ENCODE measurements around the gene SCGB1D4.

DNA sequence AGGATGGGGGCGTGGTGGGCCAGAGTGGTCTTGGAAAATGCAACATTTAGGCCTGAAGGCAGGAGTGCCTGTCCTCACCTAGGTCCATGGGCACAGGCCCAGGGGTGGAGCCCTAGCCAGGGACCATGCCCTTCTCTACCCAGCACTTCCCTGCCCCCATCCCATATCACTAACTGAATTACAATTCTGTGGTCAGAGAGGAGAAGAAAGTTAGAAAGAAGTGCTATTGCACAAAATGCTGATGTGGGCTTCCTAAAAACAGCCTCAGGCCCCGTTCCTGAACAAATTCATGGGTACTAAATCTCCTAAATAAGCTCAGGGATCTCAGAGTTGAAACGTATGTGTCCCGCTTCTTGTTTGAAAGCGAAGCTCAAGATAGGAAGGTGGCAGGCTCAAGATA, 34.9 kb upstream of the SCGB1D4 start:
- TF ChIP-seq, protein P1, sequence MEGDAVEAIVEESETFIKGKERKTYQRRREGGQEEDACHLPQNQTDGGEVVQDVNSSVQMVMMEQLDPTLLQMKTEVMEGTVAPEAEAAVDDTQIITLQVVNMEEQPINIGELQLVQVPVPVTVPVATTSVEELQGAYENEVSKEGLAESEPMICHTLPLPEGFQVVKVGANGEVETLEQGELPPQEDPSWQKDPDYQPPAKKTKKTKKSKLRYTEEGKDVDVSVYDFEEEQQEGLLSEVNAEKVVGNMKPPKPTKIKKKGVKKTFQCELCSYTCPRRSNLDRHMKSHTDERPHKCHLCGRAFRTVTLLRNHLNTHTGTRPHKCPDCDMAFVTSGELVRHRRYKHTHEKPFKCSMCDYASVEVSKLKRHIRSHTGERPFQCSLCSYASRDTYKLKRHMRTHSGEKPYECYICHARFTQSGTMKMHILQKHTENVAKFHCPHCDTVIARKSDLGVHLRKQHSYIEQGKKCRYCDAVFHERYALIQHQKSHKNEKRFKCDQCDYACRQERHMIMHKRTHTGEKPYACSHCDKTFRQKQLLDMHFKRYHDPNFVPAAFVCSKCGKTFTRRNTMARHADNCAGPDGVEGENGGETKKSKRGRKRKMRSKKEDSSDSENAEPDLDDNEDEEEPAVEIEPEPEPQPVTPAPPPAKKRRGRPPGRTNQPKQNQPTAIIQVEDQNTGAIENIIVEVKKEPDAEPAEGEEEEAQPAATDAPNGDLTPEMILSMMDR (IDR thresholded peaks at IDR 0.05; ENCODE audit: borderline replicate concordance, extremely low read depth, low read length, poor library complexity, severe bottlenecking) = no peak
- no peak for TF ChIP-seq EZH2 (IDR thresholded peaks at IDR 0.05; ENCODE audit: borderline replicate concordance, low read depth, low read length, severe bottlenecking)

All from DND-41 (cell line).